A549 (cell line): ENCODE data around the gene SNTG2. TPM values are rescaled to one million over a fixed set of nuclear protein-coding genes. Genes with fewer than 3 reads are reported as not detected.

Experiments used
- ATAC-seq, 2 experiments: fragments of 200-7000 bp in 1 of 2; fragments of >200 bp in 1 of 2; cut with Nextera tagmentation in 1 of 2; cut with Tn5 transposase in 1 of 2; 3 replicates each; pipeline versions ENCODE4 v1.8.0 to v1.9.1; 2018 to 2020; ENCODE audit warnings: mild to moderate bottlenecking in 1 of 2, moderate library complexity in 1 of 2
- CTCF ChIA-PET: fragments of 300-600 bp; sonication (Branson Sonifier 250); formaldehyde crosslinking; extraction: SDS; loops from one replicate; lab custom pipeline; 2021; ENCODE audit warnings: antibody characterized with exemption, inconsistent platforms; lab: Yijun Ruan, JAX
- POLR2A ChIA-PET: fragments of 350-600 bp; formaldehyde crosslinking; extraction: SDS; loops from one replicate; lab custom pipeline; 2021; ENCODE audit warnings: antibody characterized with exemption, inconsistent platforms; lab: Yijun Ruan, JAX
- DNase-seq, 2 experiments: peaks; one replicate each; pipeline versions ENCODE4 v3.0.0 to v3.0.0-alpha.2; 2011 to 2016; ENCODE audit warnings: low read depth in 1 of 2, low spot score in 1 of 2
- FAIRE-seq: peaks from 2 replicates; lab custom pipeline; 2011; peaks lifted over from hg19 to GRCh38; lab: Jason Lieb, UNC
- H3K27ac ChIP-seq, 2 experiments: fragments of >200 bp; sonication (Bioruptor Twin); formaldehyde crosslinking; 3 replicates each; pipeline ENCODE4 v1.5.1; 2016 to 2017
- H3K4me1 ChIP-seq: fragments of >200 bp; sonication (Bioruptor Twin); formaldehyde crosslinking; 3 replicates; pipeline ENCODE4 v1.6.1; 2016
- H3K4me2 ChIP-seq: fragments of >200 bp; sonication (Bioruptor Twin); formaldehyde crosslinking; 3 replicates; pipeline ENCODE4 v1.6.1; 2016
- H3K4me3 ChIP-seq: fragments of >200 bp; sonication (Bioruptor Twin); formaldehyde crosslinking; 3 replicates; pipeline ENCODE4 v1.5.1; 2016
- H3K9me3 ChIP-seq: fragments of >200 bp; sonication (Bioruptor Twin); formaldehyde crosslinking; 3 replicates; pipeline ENCODE4 v1.6.1; 2016
- CHD2 ChIP-seq: fragments of 150-350 bp; IDR thresholded peaks from 2 replicates; pipeline ENCODE4 v1.6.1; 2014; ENCODE audit warnings: low read length; ENCODE audit not compliant: partially characterized antibody
- FOSB ChIP-seq: fragments of 250-450 bp; sonication (Bioruptor Pico); IDR thresholded peaks from 2 replicates; pipeline ENCODE4 v1.5.0; 2020; ENCODE audit warnings: mild to moderate bottlenecking, moderate library complexity
- FOSL2 ChIP-seq, 2 experiments: fragments of 450-650 bp in 1 of 2; fragments of >200 bp in 1 of 2; sonication (Bioruptor Twin) in 1 of 2; formaldehyde crosslinking; IDR thresholded peaks; 2 replicates each; pipeline versions ENCODE4 v1.5.0 to v1.6.1; 2016 to 2020; ENCODE audit warnings: mild to moderate bottlenecking in 1 of 2, moderate library complexity in 1 of 2
- GATA3 ChIP-seq: IDR thresholded peaks from 2 replicates; pipeline ENCODE4 v1.6.1; 2012; ENCODE audit warnings: borderline replicate concordance
- HDAC2 ChIP-seq: fragments of 200-600 bp; sonication (generic); IDR thresholded peaks from 2 replicates; pipeline ENCODE4 v1.6.1; 2016
- HEYL ChIP-seq: fragments of 250-450 bp; sonication (Bioruptor Pico); IDR thresholded peaks from 2 replicates; pipeline ENCODE4 v1.8.0; 2021; ENCODE audit warnings: mild to moderate bottlenecking, moderate library complexity
- HOXB13 ChIP-seq: fragments of 250-450 bp; sonication (Bioruptor Pico); IDR thresholded peaks from 2 replicates; pipeline ENCODE4 v1.5.0; 2020; ENCODE audit warnings: low read depth, mild to moderate bottlenecking, moderate library complexity
- JUN ChIP-seq, 2 experiments: fragments of >200 bp; sonication (Bioruptor Twin); formaldehyde crosslinking; IDR thresholded peaks; 2 replicates in 1 of 2; 3 replicates in 1 of 2; pipeline ENCODE4 v1.6.1; 2016 to 2017
- KDM5A ChIP-seq: fragments of 200-600 bp; sonication (generic); IDR thresholded peaks from 2 replicates; pipeline ENCODE4 v1.6.1; 2016; ENCODE audit warnings: antibody characterized with exemption, mild to moderate bottlenecking
- MAZ ChIP-seq: fragments of 150-350 bp; IDR thresholded peaks from 2 replicates; pipeline ENCODE4 v1.6.1; 2014; ENCODE audit warnings: antibody characterized with exemption, low read depth, low read length, borderline replicate concordance
- RFX5 ChIP-seq: fragments of 450-650 bp; IDR thresholded peaks from 2 replicates; pipeline ENCODE4 v1.7.1; 2014; ENCODE audit warnings: antibody characterized with exemption, mild to moderate bottlenecking, moderate library complexity
- TFCP2L1 ChIP-seq: fragments of 250-450 bp; sonication (Bioruptor Pico); IDR thresholded peaks from 2 replicates; pipeline ENCODE4 v1.5.0; 2021; ENCODE audit warnings: mild to moderate bottlenecking
- WGBS: methylation state at CpG from one replicate; pipeline ENCODE4 v1.1.6; 2017; ENCODE audit errors: missing lambda C conversion rate; 5-methylcytosine and 5-hydroxymethylcytosine counted together
- polyA plus RNA-seq, 4 experiments: library from polyadenylated mRNA; depleted of rRNA in 3 of 4; stranded (reverse); fragments of >200 nt; fragmentation: RNase III in 1 of 4; extraction: RNeasy Plus Mini Kit Qiagen cat#74134 plus additional on column Dnase treatment in 1 of 4; gene quantifications; 2 replicates in 3 of 4; 3 replicates in 1 of 4; pipeline ENCODE4 v1.2.3, GENCODE V29; 2011 to 2017
- TF ChIP-seq, protein P1 (sequence below): IDR thresholded peaks from 2 replicates; pipeline ENCODE4 v1.6.1; 2012
- TF ChIP-seq, protein P2 (sequence below): fragments of 250-450 bp; sonication (Bioruptor Pico); IDR thresholded peaks from 2 replicates; pipeline ENCODE4 v1.5.0; 2020; ENCODE audit warnings: low read depth, mild to moderate bottlenecking, moderate library complexity
- TF ChIP-seq, protein P3 (sequence below): fragments of 200-600 bp; sonication (generic); IDR thresholded peaks from 2 replicates; pipeline ENCODE4 v1.6.1; 2016; ENCODE audit warnings: antibody characterized with exemption, mild to moderate bottlenecking, moderate library complexity
- TF ChIP-seq, protein P4 (sequence below): IDR thresholded peaks from 2 replicates; pipeline ENCODE4 v1.6.1; 2012; ENCODE audit warnings: low read depth, borderline replicate concordance
- TF ChIP-seq, protein P5 (sequence below): fragments of 250-450 bp; sonication (Bioruptor Pico); IDR thresholded peaks from 2 replicates; pipeline ENCODE4 v1.5.0; 2021; ENCODE audit warnings: mild to moderate bottlenecking, moderate library complexity, borderline replicate concordance
- TF ChIP-seq, protein P6 (sequence below): fragments of 450-650 bp; IDR thresholded peaks from 2 replicates; pipeline ENCODE4 v1.6.1; 2014; ENCODE audit warnings: antibody characterized with exemption
- TF ChIP-seq, protein P7 (sequence below): fragments of >200 bp; sonication (Bioruptor Twin); formaldehyde crosslinking; IDR thresholded peaks from 2 replicates; pipeline ENCODE4 v1.6.1; 2016

SNTG2 gene
- polyA plus RNA-seq, 2 of the 4 experiments (the other 2 are of a cell fraction), result not detected

DNA sequence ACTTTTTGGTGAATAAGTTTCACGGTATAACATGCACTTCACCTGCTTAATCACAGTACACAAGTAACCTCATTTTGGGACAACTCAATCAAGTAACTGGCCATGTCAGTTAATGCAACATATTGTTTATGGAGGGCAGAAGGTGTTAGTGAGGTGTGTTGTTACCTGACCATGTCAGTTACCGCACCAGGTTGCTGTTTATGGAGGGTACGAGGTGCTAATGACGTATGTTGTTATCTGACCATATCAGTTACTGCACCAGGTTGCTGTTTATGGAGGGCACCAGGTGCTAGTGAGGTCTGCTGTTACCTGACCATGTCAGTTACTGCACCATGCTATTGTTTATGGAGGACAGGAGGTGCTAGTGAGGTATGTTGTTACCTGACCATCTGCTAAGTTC, 327.5 kb downstream of the SNTG2 start:
- Histone ChIP-seq H3K4me2 (no peak overlapping the region), H3K4me1 (no peaks in the 10 kb centered on the region), H3K4me3 (no peak overlapping the region), H3K9me3 (no peaks in the 10 kb centered on the region), H3K27ac (no peak overlapping the region)
- ATAC-seq, result no peak
- no peak for FAIRE-seq
- TF ChIP-seq FOSL2 (IDR thresholded peaks at IDR 0.05) (no peak), FOSL2 (CRISPR knock-in tag; IDR thresholded peaks at IDR 0.05) (no peak), FOSB (CRISPR knock-in tag) (no peak)
- TF ChIP-seq, protein P1, sequence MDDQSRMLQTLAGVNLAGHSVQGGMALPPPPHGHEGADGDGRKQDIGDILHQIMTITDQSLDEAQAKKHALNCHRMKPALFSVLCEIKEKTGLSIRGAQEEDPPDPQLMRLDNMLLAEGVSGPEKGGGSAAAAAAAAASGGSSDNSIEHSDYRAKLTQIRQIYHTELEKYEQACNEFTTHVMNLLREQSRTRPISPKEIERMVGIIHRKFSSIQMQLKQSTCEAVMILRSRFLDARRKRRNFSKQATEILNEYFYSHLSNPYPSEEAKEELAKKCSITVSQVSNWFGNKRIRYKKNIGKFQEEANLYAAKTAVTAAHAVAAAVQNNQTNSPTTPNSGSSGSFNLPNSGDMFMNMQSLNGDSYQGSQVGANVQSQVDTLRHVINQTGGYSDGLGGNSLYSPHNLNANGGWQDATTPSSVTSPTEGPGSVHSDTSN, result no peak
- TF ChIP-seq, protein P2, sequence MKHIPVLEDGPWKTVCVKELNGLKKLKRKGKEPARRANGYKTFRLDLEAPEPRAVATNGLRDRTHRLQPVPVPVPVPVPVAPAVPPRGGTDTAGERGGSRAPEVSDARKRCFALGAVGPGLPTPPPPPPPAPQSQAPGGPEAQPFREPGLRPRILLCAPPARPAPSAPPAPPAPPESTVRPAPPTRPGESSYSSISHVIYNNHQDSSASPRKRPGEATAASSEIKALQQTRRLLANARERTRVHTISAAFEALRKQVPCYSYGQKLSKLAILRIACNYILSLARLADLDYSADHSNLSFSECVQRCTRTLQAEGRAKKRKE, result no peak
- POLR2A ChIA-PET, result no interaction called here
- CTCF ChIA-PET, result no interaction called here
- 6% methylated on average over 4 of the region's 4 CpGs for WGBS
- DNase-seq, result no peak

DNA sequence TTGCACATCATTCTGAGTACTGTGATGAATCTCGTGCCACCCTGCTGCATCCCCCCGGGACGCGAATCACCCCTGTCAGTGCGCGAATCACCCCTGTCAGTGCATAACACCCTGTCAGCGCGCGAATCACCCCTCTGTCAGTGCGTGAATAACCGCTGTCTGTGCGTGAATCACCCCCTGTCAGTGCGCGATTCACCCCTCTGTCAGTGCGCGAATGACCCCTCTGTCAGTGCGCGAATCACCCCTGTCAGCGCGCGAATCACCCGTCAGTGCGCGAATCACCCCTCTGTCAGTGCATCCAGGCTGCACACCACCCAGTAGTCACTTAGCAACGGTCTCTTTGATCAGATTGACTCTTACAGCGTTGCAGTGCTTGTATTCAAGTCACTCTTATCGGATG, 328.2 kb downstream of the SNTG2 start:
- FAIRE-seq (no peak), ATAC-seq (no peak; a peak in 1 of 6 replicates), DNase-seq (no peak)
- Histone ChIP-seq H3K4me3 (no peak overlapping the region), H3K4me2 (no peak overlapping the region), H3K4me1 (no peaks in the 10 kb centered on the region), H3K9me3 (no peaks in the 10 kb centered on the region), H3K27ac (no peak overlapping the region)
- ChIA-PET CTCF (no interaction called here), POLR2A (no interaction called here)
- no peak for TF ChIP-seq MAZ
- TF ChIP-seq CHD2, result no peak
- TF ChIP-seq, protein P3, sequence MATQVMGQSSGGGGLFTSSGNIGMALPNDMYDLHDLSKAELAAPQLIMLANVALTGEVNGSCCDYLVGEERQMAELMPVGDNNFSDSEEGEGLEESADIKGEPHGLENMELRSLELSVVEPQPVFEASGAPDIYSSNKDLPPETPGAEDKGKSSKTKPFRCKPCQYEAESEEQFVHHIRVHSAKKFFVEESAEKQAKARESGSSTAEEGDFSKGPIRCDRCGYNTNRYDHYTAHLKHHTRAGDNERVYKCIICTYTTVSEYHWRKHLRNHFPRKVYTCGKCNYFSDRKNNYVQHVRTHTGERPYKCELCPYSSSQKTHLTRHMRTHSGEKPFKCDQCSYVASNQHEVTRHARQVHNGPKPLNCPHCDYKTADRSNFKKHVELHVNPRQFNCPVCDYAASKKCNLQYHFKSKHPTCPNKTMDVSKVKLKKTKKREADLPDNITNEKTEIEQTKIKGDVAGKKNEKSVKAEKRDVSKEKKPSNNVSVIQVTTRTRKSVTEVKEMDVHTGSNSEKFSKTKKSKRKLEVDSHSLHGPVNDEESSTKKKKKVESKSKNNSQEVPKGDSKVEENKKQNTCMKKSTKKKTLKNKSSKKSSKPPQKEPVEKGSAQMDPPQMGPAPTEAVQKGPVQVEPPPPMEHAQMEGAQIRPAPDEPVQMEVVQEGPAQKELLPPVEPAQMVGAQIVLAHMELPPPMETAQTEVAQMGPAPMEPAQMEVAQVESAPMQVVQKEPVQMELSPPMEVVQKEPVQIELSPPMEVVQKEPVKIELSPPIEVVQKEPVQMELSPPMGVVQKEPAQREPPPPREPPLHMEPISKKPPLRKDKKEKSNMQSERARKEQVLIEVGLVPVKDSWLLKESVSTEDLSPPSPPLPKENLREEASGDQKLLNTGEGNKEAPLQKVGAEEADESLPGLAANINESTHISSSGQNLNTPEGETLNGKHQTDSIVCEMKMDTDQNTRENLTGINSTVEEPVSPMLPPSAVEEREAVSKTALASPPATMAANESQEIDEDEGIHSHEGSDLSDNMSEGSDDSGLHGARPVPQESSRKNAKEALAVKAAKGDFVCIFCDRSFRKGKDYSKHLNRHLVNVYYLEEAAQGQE, result no peak
- TF ChIP-seq FOSB (CRISPR knock-in tag), result no peak
- TF ChIP-seq TFCP2L1 (CRISPR knock-in tag), result no peak
- TF ChIP-seq HEYL (CRISPR knock-in tag), result no peak
- WGBS, result 43% methylated on average over 27 of the region's 27 CpGs

DNA sequence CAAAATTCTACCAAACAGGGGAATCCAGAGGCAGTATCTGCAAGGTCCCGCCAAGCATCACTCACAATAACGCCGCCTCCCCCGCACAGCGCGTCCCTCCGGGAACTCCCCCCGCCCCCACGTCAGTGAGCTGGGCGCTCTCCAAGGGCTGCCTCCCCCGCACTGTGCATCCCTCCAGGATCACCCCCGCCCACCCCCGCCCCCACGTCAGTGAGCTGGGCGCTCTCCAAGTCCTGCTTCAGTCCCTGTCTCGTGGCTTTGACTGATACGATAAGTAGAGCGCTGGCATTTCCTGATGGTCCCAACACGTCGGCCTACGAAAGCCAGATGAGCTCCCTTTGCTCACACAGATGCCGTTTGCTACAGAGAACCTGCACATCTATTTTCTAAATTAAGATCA, 331.9 kb downstream of the SNTG2 start:
- no peaks in the 10 kb centered on the region for H3K9me3 ChIP-seq
- WGBS, result 54% methylated on average over 10 of the region's 22 CpGs
- no peak overlapping the region for H3K27ac ChIP-seq
- no peak for ATAC-seq
- DNase-seq, result no peak
- TF ChIP-seq FOSL2 (IDR thresholded peaks at IDR 0.05), result no peak
- TF ChIP-seq FOSL2 (CRISPR knock-in tag; IDR thresholded peaks at IDR 0.05), result no peak
- TF ChIP-seq, protein P4, sequence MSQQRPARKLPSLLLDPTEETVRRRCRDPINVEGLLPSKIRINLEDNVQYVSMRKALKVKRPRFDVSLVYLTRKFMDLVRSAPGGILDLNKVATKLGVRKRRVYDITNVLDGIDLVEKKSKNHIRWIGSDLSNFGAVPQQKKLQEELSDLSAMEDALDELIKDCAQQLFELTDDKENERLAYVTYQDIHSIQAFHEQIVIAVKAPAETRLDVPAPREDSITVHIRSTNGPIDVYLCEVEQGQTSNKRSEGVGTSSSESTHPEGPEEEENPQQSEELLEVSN, result no peak
- TF ChIP-seq RFX5, result no peak
- no peak for TF ChIP-seq JUN (IDR thresholded peaks at IDR 0.05)
- TF ChIP-seq, protein P5, sequence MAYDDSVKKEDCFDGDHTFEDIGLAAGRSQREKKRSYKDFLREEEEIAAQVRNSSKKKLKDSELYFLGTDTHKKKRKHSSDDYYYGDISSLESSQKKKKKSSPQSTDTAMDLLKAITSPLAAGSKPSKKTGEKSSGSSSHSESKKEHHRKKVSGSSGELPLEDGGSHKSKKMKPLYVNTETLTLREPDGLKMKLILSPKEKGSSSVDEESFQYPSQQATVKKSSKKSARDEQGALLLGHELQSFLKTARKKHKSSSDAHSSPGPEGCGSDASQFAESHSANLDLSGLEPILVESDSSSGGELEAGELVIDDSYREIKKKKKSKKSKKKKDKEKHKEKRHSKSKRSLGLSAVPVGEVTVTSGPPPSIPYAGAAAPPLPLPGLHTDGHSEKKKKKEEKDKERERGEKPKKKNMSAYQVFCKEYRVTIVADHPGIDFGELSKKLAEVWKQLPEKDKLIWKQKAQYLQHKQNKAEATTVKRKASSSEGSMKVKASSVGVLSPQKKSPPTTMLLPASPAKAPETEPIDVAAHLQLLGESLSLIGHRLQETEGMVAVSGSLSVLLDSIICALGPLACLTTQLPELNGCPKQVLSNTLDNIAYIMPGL (CRISPR knock-in tag), result no peak
- no peak for TF ChIP-seq HDAC2
- TF ChIP-seq HOXB13 (CRISPR knock-in tag), result no peak
- TF ChIP-seq, protein P6, sequence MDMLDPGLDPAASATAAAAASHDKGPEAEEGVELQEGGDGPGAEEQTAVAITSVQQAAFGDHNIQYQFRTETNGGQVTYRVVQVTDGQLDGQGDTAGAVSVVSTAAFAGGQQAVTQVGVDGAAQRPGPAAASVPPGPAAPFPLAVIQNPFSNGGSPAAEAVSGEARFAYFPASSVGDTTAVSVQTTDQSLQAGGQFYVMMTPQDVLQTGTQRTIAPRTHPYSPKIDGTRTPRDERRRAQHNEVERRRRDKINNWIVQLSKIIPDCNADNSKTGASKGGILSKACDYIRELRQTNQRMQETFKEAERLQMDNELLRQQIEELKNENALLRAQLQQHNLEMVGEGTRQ, result no peak
- TF ChIP-seq, protein P7, sequence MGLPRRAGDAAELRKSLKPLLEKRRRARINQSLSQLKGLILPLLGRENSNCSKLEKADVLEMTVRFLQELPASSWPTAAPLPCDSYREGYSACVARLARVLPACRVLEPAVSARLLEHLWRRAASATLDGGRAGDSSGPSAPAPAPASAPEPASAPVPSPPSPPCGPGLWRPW, result no peak
- no peak for TF ChIP-seq KDM5A
- TF ChIP-seq GATA3, result no peak
- no peak overlapping the region for H3K4me3 ChIP-seq
- no peak overlapping the region for H3K4me2 ChIP-seq
- no peaks in the 10 kb centered on the region for H3K4me1 ChIP-seq
- ChIA-PET POLR2A (no interaction called here), CTCF (no interaction called here)
- no peak for FAIRE-seq
